Smooth muscle cell of the brain vasculature (primary cell): Measurements from ENCODE around the gene FCRLA.
"Not testable (repeated sequence)": the region's sequence is repeated elsewhere in the genome, so short reads cannot be mapped to it uniquely, and the experiment has no call there.

Experiments used
- DNase-seq: peaks from one replicate; pipeline ENCODE4 v3.0.0-alpha.2; 2012; ENCODE audit warnings: low read depth, low spot score

FCRLA gene, protein sequence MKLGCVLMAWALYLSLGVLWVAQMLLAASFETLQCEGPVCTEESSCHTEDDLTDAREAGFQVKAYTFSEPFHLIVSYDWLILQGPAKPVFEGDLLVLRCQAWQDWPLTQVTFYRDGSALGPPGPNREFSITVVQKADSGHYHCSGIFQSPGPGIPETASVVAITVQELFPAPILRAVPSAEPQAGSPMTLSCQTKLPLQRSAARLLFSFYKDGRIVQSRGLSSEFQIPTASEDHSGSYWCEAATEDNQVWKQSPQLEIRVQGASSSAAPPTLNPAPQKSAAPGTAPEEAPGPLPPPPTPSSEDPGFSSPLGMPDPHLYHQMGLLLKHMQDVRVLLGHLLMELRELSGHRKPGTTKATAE

DNA sequence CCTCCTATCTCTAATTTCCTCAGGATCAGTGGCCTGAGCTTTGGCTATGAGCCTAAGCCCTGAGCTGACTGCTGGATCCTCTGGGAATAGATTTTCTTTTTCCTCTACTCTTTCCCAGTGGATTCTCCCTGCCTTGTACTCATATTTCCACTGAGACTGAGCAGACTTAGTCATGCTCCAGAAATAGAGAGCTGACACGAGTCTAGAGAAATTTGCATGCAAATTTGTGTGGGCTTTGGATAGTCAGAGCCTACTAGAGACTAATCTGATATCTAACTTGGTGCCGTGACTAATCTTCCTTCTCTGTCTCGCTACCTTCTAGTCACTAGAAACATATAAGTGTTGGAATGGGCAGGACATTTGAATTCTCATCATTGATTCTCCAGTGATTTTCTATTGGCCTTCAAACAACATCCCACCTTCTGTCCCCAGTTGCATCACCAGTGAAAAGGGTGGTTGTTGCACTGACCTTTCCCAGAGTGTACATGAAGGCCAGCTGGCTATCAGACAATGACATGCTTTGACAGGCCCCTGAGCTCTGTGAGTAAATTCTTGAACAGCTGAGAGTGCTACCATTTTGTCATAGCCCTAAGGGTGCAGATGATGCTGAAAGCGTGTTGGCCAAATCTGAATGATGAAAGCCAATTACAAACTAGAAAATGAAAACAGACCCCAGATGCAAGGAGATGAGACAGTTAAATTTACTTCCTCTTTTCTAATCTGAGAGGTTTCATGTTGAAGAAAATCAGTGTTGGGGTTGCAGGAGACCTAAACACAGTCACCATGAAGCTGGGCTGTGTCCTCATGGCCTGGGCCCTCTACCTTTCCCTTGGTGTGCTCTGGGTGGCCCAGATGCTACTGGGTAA lies at the start of gene FCRLA:
Gene FCRLA (plus strand): TSS at position 748 of the 866 bp plus-strand sequence. CDS start 36 bp downstream, at position 784.
- peak; percentile 13 for DNase-seq

DNA sequence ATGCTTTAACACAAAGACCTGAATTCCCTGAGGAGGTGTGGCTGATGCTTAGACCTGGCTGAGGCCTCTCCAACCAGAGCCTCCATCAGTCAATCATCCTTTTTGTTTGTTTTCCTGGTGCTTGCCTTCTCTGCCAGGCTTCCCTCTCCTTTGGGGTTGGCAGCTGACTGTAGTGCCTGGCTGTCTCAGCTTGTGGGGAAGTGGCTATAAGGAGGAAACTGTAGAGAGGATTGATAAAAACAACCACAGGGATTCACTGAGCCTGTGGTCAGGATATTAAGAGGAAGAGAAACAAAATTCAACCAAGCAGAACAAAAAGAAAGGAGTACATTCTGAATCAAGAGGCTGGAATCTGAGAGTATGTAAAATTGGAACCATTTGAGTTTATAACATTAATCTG lies 48.5 kb upstream of the FCRLA start:
- DNase-seq: not testable (repeated sequence)

DNA sequence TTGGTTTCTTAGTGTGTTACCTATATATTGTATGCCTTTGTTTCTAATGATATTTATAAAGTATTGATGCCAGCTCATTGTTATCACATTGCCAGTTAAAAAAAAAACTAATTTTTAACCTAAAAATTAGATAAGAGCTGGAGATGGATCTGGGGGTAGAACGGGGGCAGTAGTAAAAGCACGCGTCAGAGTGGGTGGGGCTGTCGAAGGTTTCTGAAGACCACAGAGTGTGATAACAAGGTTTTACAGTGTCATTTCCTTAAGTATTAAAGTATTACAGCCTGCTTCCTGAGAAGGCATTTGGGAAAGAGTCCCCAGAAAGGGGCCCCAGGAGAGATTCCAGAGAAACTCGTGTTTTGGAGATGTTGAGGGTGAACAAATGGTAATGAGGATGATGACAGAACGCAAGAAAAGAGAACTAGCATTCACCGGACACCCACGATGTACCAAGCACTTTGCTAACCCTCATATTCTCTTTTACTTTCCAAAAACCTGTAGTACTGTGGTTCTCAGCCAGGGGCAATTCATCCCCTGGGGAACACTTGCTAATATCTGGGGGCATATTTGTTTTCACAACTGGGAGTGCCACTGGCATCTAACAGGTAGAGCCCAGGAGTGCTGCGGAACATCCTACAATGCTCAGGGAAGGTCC lies 45.2 kb upstream of the FCRLA start:
- not testable (repeated sequence) for DNase-seq

DNA sequence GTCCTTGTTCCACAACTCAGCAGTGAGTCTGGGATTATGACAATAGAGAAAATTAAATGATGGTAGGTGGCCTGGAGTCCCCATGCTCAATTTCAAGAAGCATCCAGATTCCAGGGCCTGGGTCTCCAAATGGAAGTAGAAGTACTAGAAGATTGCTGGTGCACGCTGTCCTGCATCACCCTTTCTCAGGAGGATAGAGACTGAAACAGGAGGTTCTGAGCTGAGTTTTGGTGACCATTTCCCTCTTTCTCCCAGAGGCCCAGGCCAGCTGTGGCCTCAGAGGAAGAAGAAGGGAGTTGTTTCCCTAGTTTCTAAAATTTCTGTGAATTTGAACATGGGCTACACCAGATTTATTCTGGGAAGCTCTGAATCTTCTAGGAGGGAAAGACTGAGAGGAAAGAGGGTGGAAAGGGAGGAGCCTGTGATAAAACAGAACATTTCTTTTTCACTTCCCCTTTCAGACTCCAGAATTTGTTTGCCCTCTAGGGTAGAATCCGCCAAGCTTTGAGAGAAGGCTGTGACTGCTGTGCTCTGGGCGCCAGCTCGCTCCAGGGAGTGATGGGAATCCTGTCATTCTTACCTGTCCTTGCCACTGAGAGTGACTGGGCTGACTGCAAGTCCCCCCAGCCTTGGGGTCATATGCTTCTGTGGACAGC lies 44.2 kb upstream of the FCRLA start, which contains the start of gene FCGR2B:
Gene FCGR2B (plus strand): TSS at position 460 of the 656 bp plus-strand sequence. CDS start 99 bp downstream, at position 559.
- not testable (repeated sequence) for DNase-seq

DNA sequence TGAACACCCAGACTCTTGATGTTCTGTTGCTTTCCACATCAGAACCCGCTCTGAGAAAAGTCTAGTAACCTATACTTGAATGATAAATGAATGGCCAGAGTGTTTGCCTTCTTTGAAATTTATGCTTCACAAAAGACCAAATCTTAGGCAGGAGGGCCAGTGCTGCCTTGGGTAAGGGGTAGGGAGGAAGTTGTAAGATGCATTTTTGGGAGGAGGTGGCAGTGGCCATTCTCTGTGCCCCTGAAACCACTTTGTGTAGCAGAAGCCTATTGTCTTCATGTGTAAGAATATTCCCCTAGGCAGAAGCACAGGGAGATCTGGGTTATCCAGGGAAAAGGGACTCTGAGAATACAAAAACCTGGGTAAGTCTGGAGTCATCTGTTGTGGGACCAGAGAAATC lies 43.5 kb upstream of the FCRLA start:
- DNase-seq: not testable (repeated sequence)

DNA sequence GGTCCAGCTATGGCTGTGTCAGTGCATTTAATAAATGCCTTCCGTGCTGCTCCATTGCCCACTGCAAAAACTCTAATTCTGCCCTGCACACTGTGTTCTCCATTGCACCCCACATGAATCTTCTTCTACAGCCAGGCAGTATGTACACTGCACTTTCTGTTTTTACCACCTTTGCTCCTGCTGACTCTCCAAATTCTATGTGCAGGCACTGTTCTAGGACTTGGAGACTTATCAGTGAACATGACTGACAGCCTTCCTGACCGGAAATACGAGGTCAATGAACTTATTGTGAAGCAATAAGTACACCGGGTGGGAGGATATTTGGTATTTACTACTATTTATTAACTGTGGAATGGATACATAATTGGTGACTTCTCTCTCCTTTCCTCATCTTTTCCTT lies 42.3 kb upstream of the FCRLA start:
- not testable (repeated sequence) for DNase-seq

DNA sequence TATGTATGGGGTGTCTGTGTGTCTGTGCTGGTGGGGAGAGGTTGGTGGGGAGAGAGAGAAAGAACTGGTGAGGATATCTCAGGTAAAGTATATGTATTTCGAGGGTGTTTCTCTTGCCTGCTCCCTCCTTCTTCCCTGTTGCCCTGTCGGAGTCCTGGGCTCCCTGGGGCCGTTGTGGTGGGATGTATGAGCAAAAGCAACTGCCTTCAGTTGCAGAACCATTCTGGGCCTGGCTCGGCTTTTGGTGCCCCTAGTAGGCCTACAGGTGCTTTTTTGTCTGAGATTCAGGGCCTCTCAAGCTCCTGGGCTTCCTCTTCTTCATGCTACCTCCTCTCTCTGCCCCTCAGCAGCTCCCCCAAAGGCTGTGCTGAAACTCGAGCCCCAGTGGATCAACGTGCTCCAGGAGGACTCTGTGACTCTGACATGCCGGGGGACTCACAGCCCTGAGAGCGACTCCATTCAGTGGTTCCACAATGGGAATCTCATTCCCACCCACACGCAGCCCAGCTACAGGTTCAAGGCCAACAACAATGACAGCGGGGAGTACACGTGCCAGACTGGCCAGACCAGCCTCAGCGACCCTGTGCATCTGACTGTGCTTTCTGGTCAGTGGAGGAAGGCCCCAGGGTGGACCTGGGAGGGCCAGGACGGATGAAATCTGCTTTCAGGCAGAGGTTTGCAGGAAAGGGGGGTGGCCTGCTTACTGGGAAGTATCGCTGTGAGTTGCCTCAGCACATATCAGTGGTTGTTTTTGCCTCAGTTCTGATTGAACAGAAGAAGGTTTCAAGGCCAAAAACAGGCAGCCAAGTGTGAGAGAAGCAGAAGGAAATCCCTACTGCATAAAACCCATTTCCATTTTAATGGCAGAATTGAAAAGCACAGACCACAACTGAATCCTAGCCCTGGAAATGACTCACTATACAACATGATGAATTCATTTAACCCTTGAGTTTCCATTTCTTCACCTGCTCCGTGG lies 35.7 kb upstream of the FCRLA start:
- DNase-seq: not testable (repeated sequence)

DNA sequence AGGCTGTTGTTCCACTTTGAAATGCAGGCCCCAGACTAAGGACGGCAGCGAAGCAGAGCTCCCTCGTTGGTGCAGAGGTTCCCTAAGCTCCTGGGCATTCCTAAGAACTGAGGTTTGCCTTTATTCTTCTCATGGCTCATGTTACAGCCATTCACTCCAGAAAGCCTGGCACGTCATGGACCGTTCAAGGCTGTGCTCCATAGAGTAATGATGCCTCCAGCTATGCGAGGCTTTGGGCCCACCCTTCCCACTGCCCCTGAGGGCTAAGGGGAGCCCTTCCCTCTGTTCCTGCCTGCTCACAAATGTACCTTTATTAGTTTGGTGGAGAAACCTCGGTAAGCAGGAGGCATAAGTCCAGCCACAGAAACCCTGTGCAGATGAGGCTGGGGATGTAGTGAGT lies 33.6 kb upstream of the FCRLA start:
- not testable (repeated sequence) for DNase-seq

DNA sequence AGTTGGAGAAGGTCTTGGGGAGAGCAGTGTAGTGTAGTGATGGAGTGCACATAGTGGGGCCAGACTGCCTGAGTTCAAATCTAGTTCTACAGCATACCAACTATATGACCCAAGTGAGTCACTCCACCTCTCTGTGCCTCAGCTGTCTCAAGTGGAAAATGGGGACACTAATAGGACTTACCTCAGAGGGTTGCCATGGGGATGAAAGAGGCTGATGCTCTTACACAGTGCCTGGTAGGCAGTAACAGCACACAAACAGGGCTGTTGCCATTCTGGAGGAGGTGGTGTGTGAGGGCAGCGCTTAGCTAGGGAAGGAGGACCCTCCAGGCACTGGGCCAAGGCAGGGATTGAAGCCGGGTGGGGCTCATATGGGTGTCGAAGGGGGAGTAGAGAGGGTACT lies 32.6 kb upstream of the FCRLA start:
- not testable (repeated sequence) for DNase-seq

DNA sequence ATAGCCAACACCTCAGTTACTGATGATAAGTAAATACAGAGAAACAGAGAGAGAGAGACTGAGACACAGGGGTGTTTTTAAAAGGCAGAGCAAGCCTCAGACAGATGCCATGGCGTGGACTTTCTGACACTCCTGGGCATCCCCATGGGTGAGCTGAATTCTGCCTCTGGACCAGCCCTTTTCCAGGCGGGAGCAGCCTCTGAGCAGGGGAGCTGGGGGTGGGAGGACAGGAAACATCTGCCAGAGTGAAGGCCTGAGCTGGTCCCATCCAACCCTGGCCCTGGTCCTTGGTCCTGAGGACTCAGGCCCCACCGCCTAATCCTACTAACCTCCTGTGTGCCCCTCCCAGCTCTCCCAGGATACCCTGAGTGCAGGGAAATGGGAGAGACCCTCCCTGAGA lies 32.1 kb upstream of the FCRLA start:
- DNase-seq: not testable (repeated sequence)

DNA sequence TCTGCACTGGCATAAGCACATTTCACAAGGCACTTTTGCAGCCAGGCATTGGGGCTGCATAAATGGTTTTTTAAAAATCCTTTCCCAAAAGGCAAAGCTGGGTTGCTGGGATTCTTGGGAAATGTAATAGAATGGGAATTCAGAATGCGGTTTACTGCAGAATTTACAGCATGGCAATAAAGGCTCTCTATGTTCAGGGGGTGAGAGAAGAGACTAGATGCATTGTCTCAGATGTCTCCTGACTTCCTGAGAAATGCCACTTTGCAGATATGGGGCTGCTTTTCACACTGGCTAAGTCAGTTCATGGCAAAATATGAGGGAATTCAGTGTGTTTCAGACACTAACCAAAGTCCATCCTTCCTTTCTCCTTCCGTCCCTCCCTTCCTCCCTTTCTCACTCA lies 30.6 kb upstream of the FCRLA start:
- no peak for DNase-seq

DNA sequence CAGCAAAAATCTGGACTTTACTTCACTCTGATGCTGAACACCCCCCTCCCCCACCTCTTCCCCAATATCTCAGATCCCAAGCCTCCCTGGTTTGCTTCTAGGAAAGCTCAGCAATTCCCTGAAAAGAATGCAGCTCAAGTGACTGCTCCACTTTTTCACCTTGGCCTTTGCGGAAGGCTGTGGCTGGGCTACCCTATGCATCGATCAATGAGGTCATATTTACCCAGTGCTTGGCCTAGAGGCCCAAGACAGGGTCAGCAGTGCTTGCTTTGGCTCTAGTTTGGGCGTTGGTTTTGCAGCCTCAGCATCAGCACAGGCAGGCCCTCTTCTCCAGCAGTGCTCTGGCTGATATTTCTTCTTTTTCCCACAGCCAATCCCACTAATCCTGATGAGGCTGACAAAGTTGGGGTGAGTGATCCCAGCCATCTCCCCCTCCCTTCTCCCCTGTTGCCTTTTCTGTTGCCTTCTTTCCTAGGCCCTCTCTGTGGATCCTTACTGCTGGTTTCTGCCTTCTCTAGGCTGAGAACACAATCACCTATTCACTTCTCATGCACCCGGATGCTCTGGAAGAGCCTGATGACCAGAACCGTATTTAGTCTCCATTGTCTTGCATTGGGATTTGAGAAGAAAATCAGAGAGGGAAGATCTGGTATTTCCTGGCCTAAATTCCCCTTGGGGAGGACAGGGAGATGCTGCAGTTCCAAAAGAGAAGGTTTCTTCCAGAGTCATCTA lies 29.9 kb upstream of the FCRLA start:
- DNase-seq: no peak

DNA sequence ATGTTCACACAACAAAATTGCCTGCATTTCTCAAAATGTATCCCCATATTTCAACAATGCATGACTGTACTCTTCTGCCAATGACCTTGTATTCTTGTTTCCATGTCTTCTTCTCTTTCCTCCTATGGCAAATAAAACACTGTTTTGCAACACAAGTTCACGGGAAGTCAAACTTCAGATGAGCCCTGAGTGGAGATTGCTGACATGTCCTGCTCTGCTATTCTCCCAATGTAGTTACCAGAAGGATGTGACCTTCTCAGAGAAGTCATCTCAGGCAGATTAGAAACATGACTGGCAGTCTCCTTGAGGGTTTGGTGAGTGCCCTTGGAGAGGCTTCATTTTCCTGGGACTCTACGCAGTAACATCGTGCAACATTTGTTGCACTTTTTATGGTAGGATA lies 28.5 kb upstream of the FCRLA start:
- DNase-seq: no peak

DNA sequence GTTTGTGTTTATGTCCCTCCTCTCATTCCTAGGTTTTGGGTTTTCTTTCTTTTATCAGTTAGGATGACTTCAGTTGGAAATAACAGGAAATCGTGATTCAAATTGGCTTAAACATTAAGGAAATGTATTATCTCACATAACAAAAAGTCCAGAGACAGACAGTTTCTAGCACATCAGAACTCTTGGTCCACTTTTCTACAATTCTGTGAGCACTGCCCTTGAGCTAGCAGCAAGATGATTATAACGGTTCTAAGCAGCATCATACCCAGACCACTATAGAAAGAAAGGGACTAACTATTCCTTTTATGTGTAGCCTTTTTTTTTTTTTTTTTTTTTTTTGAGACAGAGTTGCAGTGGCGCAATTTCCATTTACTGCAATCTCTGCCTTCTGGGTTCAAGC lies 25.1 kb upstream of the FCRLA start:
- DNase-seq: no peak

DNA sequence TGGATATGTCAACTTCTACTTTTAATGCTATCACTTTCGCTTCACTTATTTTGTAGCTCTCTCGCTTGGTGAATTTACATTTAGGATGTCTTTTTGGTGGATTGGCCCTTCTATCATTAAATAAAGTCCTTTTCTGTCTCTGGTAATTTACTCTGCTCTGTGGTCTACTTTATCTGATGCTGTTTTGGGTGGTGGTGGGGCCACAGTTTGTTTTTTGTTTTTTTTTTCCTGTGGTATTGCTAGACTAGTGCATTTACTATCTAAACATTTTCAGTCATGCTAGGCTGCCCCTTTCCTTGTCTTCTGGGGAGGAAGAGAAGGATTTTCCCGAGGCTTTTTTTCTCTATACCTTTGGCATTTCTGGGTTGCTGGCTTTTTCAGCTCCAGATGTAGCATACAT lies 18.1 kb upstream of the FCRLA start:
- no peak for DNase-seq

DNA sequence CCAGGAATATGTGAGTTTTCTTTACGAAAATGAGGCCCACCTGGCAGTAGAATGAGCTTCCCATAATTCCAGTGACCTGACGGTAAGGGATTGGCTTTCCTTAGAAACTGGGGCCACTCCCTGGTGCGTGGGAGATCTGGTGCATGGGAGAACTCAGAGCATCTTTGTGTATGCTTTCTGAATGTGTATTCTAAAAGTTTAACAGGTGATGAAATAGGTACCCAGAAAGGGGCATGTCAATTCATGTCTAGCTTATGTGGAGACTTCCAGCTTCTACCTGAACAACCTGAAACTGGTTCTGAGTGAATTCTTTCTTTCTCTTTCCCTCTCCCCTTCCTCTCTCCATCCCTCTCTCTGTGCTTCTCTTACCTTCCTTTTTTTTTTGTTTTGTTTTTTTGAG lies 15.2 kb upstream of the FCRLA start:
- no peak for DNase-seq

DNA sequence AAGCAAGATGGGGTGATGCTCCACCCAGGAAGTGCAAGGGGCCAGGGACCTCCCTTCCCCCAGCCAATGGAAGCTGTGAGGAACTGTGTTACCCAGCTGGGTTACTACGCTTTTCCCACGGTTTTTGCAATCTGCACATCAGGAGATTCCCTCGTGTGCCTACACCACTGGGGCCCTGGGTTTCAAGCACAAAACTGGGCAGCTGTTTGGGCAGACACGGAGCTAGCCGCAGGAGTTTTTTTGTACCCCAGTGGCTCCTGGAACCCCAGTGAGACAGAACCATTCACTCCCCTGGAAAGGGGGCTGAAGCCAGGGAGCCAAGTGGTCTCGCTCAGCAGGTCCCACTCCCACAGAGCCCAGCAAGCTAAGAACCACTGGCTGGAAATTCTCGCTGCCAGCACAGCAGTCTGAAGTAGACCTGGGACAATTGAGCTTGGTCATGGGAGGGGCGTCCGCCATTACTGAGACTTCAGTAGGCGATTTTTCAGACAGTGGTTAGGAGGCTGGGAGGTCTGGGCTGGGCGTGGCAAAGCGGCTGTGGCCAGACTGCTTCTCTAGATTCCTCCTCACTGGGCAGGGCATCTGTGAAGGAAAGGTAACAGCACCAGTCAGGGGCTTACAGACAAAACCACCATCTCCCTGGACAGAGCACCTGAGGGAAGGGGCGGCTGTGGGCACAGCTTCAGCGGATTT lies 13.9 kb upstream of the FCRLA start:
- not testable (repeated sequence) for DNase-seq

DNA sequence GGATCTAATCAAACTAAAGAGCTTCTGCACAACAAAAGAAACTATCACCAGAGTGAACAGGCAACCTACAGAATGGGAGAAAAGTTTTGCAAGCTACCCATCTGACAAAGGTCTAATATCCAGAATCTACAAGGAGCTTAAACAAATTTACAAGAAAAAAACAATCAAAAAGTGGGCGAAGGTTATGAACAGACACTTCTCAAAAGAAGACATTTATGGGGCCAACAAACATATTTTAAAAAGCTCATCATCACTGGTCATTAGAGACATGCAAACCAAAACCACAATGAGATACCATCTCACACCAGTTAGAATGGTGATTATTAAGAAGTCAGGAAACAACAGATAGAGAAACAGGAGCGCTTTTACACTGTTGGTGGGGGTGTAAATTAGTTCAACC lies 8.7 kb upstream of the FCRLA start:
- DNase-seq: not testable (repeated sequence)

DNA sequence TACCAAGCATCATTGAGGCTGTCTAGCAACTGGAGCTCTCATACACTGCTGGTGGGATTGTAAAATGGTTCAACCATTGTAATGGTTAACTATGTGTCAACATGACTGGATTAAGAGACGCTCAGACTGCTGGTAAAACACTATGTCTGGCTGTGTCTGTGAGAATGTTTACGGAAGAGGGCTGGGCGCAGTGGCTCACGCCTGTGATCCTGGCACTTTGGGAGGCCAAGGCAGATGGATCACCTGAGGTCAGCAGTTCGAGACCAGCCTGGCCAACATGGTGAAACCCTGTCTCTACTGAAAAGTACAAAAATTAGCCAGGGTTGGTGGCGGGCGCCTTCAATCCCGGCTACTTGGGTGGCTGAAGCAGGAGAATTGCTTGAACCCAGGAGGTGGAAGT lies 4.8 kb upstream of the FCRLA start:
- no peak for DNase-seq
